IPS-11a (cell line): Measurements from ENCODE around the gene SEPTIN8.
"Not testable (repeated sequence)": the region's sequence is repeated elsewhere in the genome, so short reads cannot be mapped to it uniquely, and the experiment has no call there.

Experiments used
- H3K4me3 ChIP-seq: one replicate; pipeline ENCODE4 v1.5.1; 2013; ENCODE audit warnings: low read depth, low read length, control low read depth

Gene SEPTIN8

GRCh38 chr5:132812781-132813598 lies 36.0 kb upstream of the SEPTIN8 start, which contains the start of gene SOWAHA:
TSS of gene SOWAHA (plus strand) at chr5:132813302. CDS start at chr5:132813622, 320 bp downstream.
- H3K4me3 ChIP-seq: peak within 1 kb of the TSS; percentile 4

GRCh38 chr5:132812123-132812765 lies 35.2 kb upstream of the SEPTIN8 start:
- H3K4me3 ChIP-seq: no peak overlapping the region

DNA sequence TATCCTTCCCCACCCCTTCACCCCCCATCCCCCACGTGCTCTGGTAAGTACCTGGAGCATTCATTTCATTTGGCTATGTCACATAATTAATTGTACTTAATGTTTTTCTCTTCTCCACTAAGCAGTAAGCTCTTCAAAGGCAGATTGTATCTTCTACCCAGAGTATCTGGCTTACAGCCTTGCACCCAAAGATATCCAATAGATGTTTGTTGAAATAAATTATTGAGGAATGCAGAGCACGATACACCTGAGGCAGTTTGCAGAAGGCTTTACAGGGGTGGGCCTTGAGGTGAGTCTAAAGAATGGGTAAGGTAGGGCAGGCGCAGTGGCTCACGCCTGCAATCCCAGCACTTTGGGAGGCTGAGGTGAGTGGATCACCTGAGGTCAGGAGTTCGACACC lies 33.6 kb upstream of the SEPTIN8 start:
- H3K4me3 ChIP-seq: no peak overlapping the region

- H3K4me3 ChIP-seq: no peak overlapping the region
Observed at GRCh38 chr5:132808866-132809265, 31.8 kb upstream of the SEPTIN8 start.

DNA sequence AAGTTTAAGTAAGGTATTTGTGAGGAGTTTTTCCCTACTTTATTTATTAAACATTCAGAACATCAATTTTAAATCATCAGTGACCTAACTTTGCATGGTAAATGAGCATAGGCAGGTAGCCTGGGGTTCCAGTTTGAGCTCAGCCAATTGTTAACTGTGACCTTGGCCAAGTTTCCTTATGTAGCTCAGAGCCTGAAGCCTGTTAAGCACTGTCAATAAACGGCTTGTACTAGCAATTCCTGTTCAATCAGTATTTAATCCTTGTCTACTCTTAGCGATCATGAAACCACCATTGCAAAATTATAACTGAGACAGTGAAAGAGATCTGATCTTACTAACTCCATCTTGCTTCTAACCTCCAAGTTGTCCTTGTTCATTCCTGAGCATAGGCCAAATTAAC lies 31.4 kb upstream of the SEPTIN8 start:
- no peak overlapping the region for H3K4me3 ChIP-seq

- H3K4me3 ChIP-seq: no peak overlapping the region
Observed at GRCh38 chr5:132807163-132807838, 30.3 kb upstream of the SEPTIN8 start.

GRCh38 chr5:132806804-132807162 lies 29.7 kb upstream of the SEPTIN8 start:
- not testable (repeated sequence) for H3K4me3 ChIP-seq

DNA sequence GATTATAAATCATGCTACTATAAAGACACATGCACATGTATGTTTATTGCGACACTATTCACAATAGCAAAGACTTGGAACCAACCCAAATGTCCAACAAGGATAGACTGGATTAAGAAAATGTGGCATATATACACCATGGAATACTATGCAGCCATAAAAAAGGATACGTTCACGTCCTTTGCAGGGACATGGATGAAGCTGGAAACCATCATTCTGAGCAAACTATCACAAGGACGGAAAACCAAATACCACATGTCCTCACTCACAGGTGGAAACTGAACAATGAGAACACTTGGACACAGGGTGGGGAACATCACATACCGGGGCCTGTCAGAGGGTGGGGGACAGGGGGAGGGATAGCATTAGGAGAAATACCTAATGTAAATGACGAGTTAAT lies 28.8 kb upstream of the SEPTIN8 start:
- H3K4me3 ChIP-seq: not testable (repeated sequence)

DNA sequence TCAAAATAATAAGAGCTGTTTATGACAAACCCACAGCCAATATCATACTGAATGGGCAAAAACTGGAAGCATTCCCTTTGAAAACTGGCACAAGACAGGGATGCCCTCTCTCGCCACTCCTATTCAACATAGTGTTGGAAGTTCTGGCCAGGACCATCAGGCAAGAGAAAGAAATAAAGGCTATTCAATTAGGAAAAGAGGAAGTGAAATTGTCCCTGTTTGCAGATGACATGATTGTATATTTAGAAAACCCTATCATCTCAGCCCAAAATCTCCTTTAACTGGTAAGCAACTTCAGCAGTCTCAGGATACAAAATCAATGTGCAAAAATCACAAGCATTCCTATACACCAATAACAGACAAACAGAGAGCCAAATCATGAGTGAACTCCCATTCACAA lies 27.2 kb upstream of the SEPTIN8 start:
- H3K4me3 ChIP-seq: not testable (repeated sequence)

GRCh38 chr5:132802685-132803066 lies 25.6 kb upstream of the SEPTIN8 start:
- not testable (repeated sequence) for H3K4me3 ChIP-seq

GRCh38 chr5:132802044-132802684 lies 25.1 kb upstream of the SEPTIN8 start:
- no peak overlapping the region for H3K4me3 ChIP-seq

- H3K4me3 ChIP-seq: no peak overlapping the region
Observed at GRCh38 chr5:132800545-132800944, 23.5 kb upstream of the SEPTIN8 start.

DNA sequence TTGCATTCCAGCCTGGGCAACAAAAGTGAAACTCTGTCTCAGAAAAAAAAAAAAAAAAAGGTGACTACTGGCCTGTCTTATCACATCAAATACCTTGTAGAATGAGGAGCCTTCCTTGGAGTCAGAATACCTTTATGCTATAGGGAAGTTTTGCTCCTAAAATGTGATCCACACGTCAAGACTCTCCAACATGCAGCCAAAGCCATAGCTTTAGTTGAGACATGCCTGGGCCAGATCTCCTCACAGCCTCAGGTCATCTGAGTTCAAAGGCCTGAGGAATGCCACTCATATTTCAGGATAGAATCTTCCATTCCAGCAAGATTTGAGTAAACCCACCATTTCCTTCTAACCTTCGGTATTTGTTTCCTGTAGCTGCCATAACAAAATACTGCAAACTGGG lies 22.4 kb upstream of the SEPTIN8 start:
- H3K4me3 ChIP-seq: no peak overlapping the region

DNA sequence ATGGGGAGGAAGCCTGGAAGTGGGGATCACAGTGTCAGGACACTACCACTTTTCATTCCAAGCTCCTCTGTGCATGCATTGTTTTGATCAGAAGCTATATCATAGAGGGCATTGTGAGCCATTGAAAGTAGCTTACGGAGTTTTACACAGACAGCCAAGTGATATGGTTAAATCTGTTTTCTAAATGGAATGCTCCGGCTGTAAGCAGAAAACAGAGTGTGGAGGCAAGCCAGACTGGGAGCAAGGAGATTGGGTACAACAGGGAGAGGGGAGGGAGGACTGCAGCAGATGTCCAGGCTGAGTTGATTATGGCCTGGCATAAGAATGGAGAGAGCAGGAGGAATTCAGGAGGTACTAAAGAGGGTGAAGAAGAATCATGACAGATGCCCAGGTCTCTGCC lies 20.6 kb upstream of the SEPTIN8 start:
- H3K4me3 ChIP-seq: no peak overlapping the region

GRCh38 chr5:132791026-132791425 lies 14.0 kb upstream of the SEPTIN8 start:
- H3K4me3 ChIP-seq: no peak overlapping the region

DNA sequence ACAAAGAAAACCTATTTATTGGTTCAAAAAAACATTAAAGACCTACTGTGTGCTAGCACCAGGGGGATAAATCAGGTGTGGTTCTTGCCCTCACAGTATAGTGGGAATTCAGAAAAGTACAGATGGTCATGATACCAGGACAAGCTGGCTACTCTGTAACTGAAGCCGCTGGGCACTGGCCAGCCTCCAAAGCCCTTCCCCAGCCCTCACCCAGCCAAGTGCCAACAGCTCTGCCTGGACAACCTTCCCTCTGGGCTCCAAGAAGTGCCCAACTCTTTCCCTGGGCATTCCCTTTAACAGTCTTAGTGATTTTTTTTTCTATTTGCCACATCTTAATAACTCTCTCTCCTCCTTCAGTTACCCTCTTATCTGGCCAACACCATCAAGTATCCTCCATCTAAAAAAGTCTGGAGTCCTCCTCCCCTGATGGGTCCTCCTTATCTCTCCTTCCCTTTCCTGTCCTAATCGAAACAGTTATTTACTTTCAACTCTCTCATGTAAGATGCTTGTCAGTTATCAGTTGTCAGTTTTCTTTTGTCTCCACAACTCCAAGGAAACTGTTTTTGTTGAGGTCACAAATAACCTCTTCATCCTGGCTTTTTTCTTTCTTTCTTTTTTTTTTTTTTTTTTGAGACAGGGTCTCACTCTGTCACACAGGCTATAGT lies 13.3 kb upstream of the SEPTIN8 start:
- no peak overlapping the region for H3K4me3 ChIP-seq

GRCh38 chr5:132788990-132789886 lies 12.2 kb upstream of the SEPTIN8 start:
- H3K4me3 ChIP-seq: no peak overlapping the region

GRCh38 chr5:132788508-132788907 lies 11.5 kb upstream of the SEPTIN8 start:
- no peak overlapping the region for H3K4me3 ChIP-seq

DNA sequence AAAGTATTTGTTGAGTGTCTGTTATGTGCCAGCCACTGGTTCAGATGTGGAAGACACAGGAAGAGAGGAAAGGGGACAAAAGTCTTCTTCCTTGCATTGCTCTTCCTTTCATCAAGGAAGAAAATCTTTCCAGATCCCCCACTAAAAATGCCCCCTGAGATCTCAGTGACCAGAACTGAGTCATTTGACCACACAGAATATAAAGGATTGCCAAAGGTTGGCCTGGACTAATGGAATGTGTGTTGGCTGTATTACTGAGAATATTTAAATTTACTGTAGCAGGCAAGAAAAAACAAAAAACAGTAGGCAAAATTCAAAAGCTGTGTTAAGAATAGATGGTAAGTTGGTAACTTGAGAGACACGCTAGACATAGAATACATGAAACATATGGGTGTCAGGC lies 10.0 kb upstream of the SEPTIN8 start:
- H3K4me3 ChIP-seq: no peak overlapping the region

DNA sequence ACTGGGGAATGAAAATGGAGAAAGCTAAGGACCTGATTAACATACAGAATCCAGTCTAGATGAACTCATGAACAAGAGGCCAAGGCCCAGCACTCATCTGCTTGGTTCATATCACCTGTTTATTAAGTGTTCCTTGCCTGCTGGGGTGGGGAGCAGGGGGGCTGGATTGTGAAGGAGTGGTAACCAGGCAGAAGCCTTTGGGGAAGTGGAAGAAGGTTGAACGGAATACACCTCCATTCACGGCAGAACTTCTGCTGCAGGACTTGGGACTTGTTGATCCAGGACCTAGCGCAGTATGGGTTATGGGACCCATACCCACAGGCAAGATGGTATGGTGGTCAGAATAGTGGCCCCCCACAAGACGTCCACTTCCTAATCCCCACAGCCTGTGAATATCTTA lies 8.8 kb upstream of the SEPTIN8 start:
- H3K4me3 ChIP-seq: no peak overlapping the region
